ENCODE data around the gene AFAP1L2.

- no peak for TF ChIP-seq CTCF (IDR thresholded peaks at IDR 0.05)
- no peak for TF ChIP-seq POLR2A (IDR thresholded peaks at IDR 0.05)
- no peak for TF ChIP-seq POLR2AphosphoS5 (IDR thresholded peaks at IDR 0.05)
- TF ChIP-seq EP300 (IDR thresholded peaks at IDR 0.05): no peak
Measured at GRCh38 chr10:114290038-114290437, 114.3 kb downstream of the AFAP1L2 start.
